CD14-positive monocyte (primary cell): Measurements from ENCODE around the gene TBPL1. TPM values are rescaled to one million over a fixed set of nuclear protein-coding genes. Genes with fewer than 3 reads are reported as not detected.
"Not testable (repeated sequence)": the region's sequence is repeated elsewhere in the genome, so short reads cannot be mapped to it uniquely, and the experiment has no call there.

ENCODE experiments used
- DNase-seq, 3 donors: peaks; one replicate each; pipeline ENCODE4 v3.0.0-alpha.2; 2011 to 2022
- H2AFZ ChIP-seq: 2 replicates; pipeline ENCODE4 v1.6.0; 2012; ENCODE audit warnings: mild to moderate bottlenecking, low read depth, low read length, inconsistent platforms; ENCODE audit not compliant: insufficient read depth, poor library complexity, severe bottlenecking
- H3K27ac ChIP-seq, 2 donors: 1 replicate in 1 of 2; 2 replicates in 1 of 2; pipeline ENCODE4 v1.5.1; 2012 to 2013; ENCODE audit warnings: low read length in 2 of 2, control low read depth in 1 of 2, inconsistent platforms in 1 of 2, low read depth in 1 of 2, mild to moderate bottlenecking in 1 of 2
- H3K27me3 ChIP-seq, 2 donors: one replicate each; pipeline versions ENCODE4 v1.6.0 to v1.6.1; 2011 to 2013; ENCODE audit warnings: low read length in 2 of 2; ENCODE audit not compliant: control insufficient read depth in 2 of 2, insufficient read depth in 2 of 2
- H3K36me3 ChIP-seq, 2 donors: replicated peaks in 1 of 2; 1 replicate in 1 of 2; 2 replicates in 1 of 2; pipeline versions ENCODE4 v1.5.1 to v1.6.1; 2012 to 2013; ENCODE audit warnings: low read length in 2 of 2, control low read depth in 1 of 2, inconsistent platforms in 1 of 2, mild to moderate bottlenecking in 1 of 2; ENCODE audit not compliant: insufficient read depth in 2 of 2, control insufficient read depth in 1 of 2
- H3K4me1 ChIP-seq, 2 donors: 1 replicate in 1 of 2; 2 replicates in 1 of 2; pipeline versions ENCODE4 v1.5.1 to v1.6.1; 2012 to 2013; ENCODE audit warnings: low read length in 2 of 2, control low read depth in 1 of 2, inconsistent platforms in 1 of 2, mild to moderate bottlenecking in 1 of 2, moderate library complexity in 1 of 2; ENCODE audit not compliant: insufficient read depth in 2 of 2, control insufficient read depth in 1 of 2
- H3K4me2 ChIP-seq: replicated peaks from 2 replicates; pipeline ENCODE3; 2012; ENCODE audit warnings: low read length, moderate library complexity, mild to moderate bottlenecking; ENCODE audit not compliant: poor library complexity, severe bottlenecking; ENCODE audit errors: extremely low read depth
- H3K4me3 ChIP-seq, 3 experiments: fragments of 200-600 bp in 1 of 3; sonication (generic) in 1 of 3; replicated peaks in 1 of 3; 1 replicate in 2 of 3; 2 replicates in 1 of 3; pipeline ENCODE4 v1.5.1; 2011 to 2013; ENCODE audit warnings: low read length in 3 of 3, mild to moderate bottlenecking in 3 of 3, control low read depth in 2 of 3, low read depth in 2 of 3, inconsistent platforms in 1 of 3, moderate library complexity in 1 of 3
- H3K79me2 ChIP-seq: 2 replicates; pipeline ENCODE4 v1.6.0; 2012; ENCODE audit warnings: mild to moderate bottlenecking, control low read depth, inconsistent platforms, low read length, moderate library complexity; ENCODE audit not compliant: insufficient read depth
- H3K9ac ChIP-seq: 2 replicates; pipeline ENCODE4 v1.6.0; 2017; ENCODE audit warnings: low read length, mild to moderate bottlenecking; ENCODE audit not compliant: insufficient read depth, poor library complexity, severe bottlenecking
- H3K9me3 ChIP-seq, 2 donors: replicated peaks in 1 of 2; 1 replicate in 1 of 2; 2 replicates in 1 of 2; pipeline versions ENCODE4 v1.5.1 to v1.6.1; 2012 to 2013; ENCODE audit warnings: low read length in 2 of 2, control low read depth in 1 of 2; ENCODE audit not compliant: control insufficient read depth in 1 of 2, insufficient read depth in 1 of 2
- H4K20me1 ChIP-seq: 2 replicates; pipeline ENCODE4 v1.6.0; 2012; ENCODE audit warnings: mild to moderate bottlenecking, low read length, control low read depth, moderate library complexity; ENCODE audit not compliant: insufficient read depth
- H3K27ac Mint-ChIP-seq, 7 donors: one replicate each; pipeline ENCODE4 v1.8.0; 2020; ENCODE audit warnings: mild to moderate bottlenecking in 7 of 7, mixed read lengths in 7 of 7, moderate library complexity in 6 of 7, inconsistent platforms in 2 of 7
- H3K27me3 Mint-ChIP-seq, 3 donors: one replicate each; pipeline ENCODE4 v1.8.0; 2021 to 2022; ENCODE audit warnings: low read depth in 3 of 3, mild to moderate bottlenecking in 3 of 3, mixed read lengths in 3 of 3, moderate library complexity in 3 of 3, inconsistent platforms in 1 of 3
- H3K36me3 Mint-ChIP-seq, 2 donors: one replicate each; pipeline ENCODE4 v1.8.0; 2020; ENCODE audit warnings: mixed read lengths in 2 of 2, inconsistent platforms in 1 of 2, mild to moderate bottlenecking in 1 of 2
- H3K4me1 Mint-ChIP-seq: one replicate; pipeline ENCODE4 v1.8.0; 2020; ENCODE audit warnings: mild to moderate bottlenecking, mixed read lengths
- H3K4me3 Mint-ChIP-seq, 2 donors: one replicate each; pipeline ENCODE4 v1.8.0; 2020; ENCODE audit warnings: mild to moderate bottlenecking in 2 of 2, mixed read lengths in 2 of 2, moderate library complexity in 1 of 2
- H3K9me3 Mint-ChIP-seq, 7 donors: one replicate each; pipeline ENCODE4 v1.8.0; 2020 to 2022; ENCODE audit warnings: mixed read lengths in 7 of 7, mild to moderate bottlenecking in 6 of 7, moderate library complexity in 6 of 7, inconsistent platforms in 2 of 7
- WGBS: methylation state at CpG from one replicate; pipeline ENCODE4 v1.1.5; 2013; ENCODE audit warnings: missing lambda C conversion rate; ENCODE audit not compliant: insufficient coverage; 5-methylcytosine and 5-hydroxymethylcytosine counted together
- intact Hi-C, 2 donors: fragments of 100-400 bp; cut with micrococcal nuclease; formaldehyde crosslinking; loops; one replicate each; pipeline versions ENCODE4 v1.15.0 to v1.15.1; 2023
- polyA plus RNA-seq, 3 donors: library from polyadenylated mRNA; depleted of rRNA in 1 of 3; unstranded in 2 of 3; stranded (reverse) in 1 of 3; fragments of 300-500 nt in 2 of 3; fragments of >200 nt in 1 of 3; fragmentation: Illumina TruSeq in 2 of 3; gene quantifications; 1 replicate in 2 of 3; 2 replicates in 1 of 3; pipeline ENCODE4 v1.2.3, GENCODE V29; 2012 to 2021
- TF ChIP-seq, protein P1 (sequence below): fragments of 200-600 bp; IDR thresholded peaks from one replicate; pipeline ENCODE4 v1.8.0; 2022; ENCODE audit warnings: antibody characterized with exemption, mild to moderate bottlenecking

Gene TBPL1
- polyA plus RNA-seq, 3 donors = 22.0 to 35.6 (median 35.5) TPM

DNA sequence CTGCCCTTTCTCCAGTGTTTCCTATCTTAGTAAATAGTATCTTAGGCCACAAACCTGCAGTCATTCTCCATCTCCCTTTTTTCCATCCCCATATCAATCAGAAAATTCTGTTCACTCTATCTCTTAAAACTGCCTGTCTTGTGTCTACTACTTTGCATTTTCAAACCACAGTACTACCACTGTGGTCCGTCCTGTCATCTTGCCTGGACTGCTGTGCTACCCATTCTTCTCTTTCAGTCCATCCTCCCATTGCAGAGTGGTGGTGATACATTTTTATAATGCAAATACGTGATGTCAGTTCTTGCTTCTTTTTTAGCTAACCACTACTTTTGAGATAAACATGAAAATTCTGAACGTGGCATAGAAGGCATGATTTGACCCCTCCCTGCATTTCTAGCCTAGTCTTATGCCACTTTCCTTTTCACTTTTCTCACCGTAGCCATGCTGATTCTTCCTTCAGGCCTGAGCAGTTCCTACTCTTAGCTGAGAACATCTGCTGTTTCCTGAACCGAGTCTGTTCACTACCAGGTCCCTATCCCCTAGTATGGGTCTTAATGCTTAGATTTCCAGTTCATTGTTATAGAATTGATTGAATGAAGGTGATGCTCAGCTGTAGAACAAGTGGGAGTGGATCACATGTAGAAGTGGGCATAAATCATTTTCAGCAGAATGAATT lies 13.8 kb downstream of the TBPL1 start:
- H3K4me3 Mint-ChIP-seq = no peak overlapping the region
- no peaks in the 10 kb centered on the region for H3K9me3 Mint-ChIP-seq
- Histone ChIP-seq H3K79me2 (peaks cover 70% of the 10 kb centered on the region), H3K27me3 (no peaks in the 10 kb centered on the region), H4K20me1 (peaks cover 93% of the 10 kb centered on the region), H3K9ac (no peak overlapping the region), H3K27ac (no peak overlapping the region), H3K4me2 (no peak overlapping the region), H3K36me3 (peaks cover 0 to 4% of the 10 kb centered on the region in 2 donors), H3K4me1 (peaks cover 3 to 9% of the 10 kb centered on the region in 2 donors), H3K4me3 (no peak overlapping the region), H3K9me3 (no peaks in the 10 kb centered on the region), H2AFZ (no peak overlapping the region)
- 86% methylated on average over 1 of the region's 5 CpGs for WGBS
- peak overlapping the region in 3 of 7 donors; percentile 10 to 64 (median 27) for H3K27ac Mint-ChIP-seq
- H3K36me3 Mint-ChIP-seq = peaks cover 9 to 10% of the 10 kb centered on the region in 2 donors
- H3K27me3 Mint-ChIP-seq = peaks cover 0 to 3% (median 0%) of the 10 kb centered on the region in 3 donors
- TF ChIP-seq, protein P1, sequence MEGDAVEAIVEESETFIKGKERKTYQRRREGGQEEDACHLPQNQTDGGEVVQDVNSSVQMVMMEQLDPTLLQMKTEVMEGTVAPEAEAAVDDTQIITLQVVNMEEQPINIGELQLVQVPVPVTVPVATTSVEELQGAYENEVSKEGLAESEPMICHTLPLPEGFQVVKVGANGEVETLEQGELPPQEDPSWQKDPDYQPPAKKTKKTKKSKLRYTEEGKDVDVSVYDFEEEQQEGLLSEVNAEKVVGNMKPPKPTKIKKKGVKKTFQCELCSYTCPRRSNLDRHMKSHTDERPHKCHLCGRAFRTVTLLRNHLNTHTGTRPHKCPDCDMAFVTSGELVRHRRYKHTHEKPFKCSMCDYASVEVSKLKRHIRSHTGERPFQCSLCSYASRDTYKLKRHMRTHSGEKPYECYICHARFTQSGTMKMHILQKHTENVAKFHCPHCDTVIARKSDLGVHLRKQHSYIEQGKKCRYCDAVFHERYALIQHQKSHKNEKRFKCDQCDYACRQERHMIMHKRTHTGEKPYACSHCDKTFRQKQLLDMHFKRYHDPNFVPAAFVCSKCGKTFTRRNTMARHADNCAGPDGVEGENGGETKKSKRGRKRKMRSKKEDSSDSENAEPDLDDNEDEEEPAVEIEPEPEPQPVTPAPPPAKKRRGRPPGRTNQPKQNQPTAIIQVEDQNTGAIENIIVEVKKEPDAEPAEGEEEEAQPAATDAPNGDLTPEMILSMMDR = no peak
- no peak for DNase-seq
- peaks cover 27% of the 10 kb centered on the region for H3K4me1 Mint-ChIP-seq
- intact Hi-C loops = no loop called here

DNA sequence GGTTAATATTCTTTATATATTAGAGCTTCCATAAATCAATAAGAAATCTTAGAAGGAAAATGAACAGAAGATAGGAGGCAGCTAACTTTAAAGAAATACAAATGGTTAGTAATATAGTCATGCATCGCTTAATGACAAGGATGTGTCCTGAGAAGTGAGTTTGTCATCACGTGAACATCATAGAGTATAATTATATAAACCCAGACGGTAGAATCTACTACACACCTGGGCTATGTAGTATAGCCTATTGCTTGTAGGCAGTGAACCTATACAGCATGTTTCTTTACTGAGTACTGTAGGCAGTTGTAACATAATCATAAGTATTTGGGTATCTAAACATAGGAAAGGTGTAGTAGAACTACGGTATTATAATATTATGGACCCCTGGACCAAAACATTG lies 14.3 kb downstream of the TBPL1 start:
- H3K27ac Mint-ChIP-seq = no peak overlapping the region
- no peak overlapping the region for H3K9ac ChIP-seq
- no peak for DNase-seq
- H3K4me3 ChIP-seq = no peak overlapping the region
- H3K4me3 Mint-ChIP-seq = no peak overlapping the region
- WGBS = no CpG with 5 or more reads among the region's 4 CpGs
- no peaks in the 10 kb centered on the region for H3K9me3 ChIP-seq
- H3K27me3 Mint-ChIP-seq = peaks cover 0 to 3% (median 0%) of the 10 kb centered on the region in 3 donors
- intact Hi-C loops = no loop called here
- H3K4me2 ChIP-seq = no peak overlapping the region
- peaks cover 69% of the 10 kb centered on the region for H3K79me2 ChIP-seq
- H3K9me3 Mint-ChIP-seq = no peaks in the 10 kb centered on the region
- no peak overlapping the region for H3K27ac ChIP-seq
- H3K4me1 Mint-ChIP-seq = peaks cover 25% of the 10 kb centered on the region
- peaks cover 3 to 9% of the 10 kb centered on the region in 2 donors for H3K4me1 ChIP-seq
- H3K36me3 Mint-ChIP-seq = peaks cover 9 to 10% of the 10 kb centered on the region in 2 donors
- no peak overlapping the region for H2AFZ ChIP-seq
- H3K27me3 ChIP-seq = no peaks in the 10 kb centered on the region
- TF ChIP-seq, protein P1 = no peak
- H4K20me1 ChIP-seq = peaks cover 93% of the 10 kb centered on the region
- peaks cover 0 to 4% of the 10 kb centered on the region in 2 donors for H3K36me3 ChIP-seq

DNA sequence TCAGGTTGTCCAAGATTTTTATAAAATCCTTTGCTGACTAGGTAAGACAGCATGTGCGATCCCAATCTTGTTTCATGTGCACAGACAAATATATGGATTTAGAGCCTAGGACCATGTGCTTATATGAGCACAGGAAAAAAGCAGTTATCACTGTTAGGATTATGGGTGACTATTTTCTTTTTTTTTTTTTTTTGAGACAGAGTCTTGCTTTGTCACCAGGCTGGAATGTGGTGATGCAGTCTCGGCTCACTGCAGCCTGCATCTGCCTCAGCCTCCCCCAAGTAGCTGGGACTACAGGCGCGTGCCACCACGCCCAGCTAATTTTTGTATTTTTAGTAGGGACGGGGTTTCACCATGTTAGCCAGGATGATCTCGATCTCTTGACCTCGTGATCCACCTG lies 14.8 kb downstream of the TBPL1 start:
- H2AFZ ChIP-seq, H3K4me3 ChIP-seq, H3K27ac ChIP-seq, H3K9ac ChIP-seq, intact Hi-C loops, H3K27me3 ChIP-seq, H3K4me3 Mint-ChIP-seq, H3K36me3 Mint-ChIP-seq, H3K4me2 ChIP-seq, H3K36me3 ChIP-seq, H3K27me3 Mint-ChIP-seq, DNase-seq, H3K27ac Mint-ChIP-seq, H3K4me1 ChIP-seq, H3K9me3 Mint-ChIP-seq, H3K9me3 ChIP-seq: not testable (repeated sequence)
- H3K79me2 ChIP-seq = peaks cover 69% of the 10 kb centered on the region
- WGBS = 100% methylated on average over 1 of the region's 8 CpGs
- H3K4me1 Mint-ChIP-seq = peaks cover 24% of the 10 kb centered on the region
- peaks cover 93% of the 10 kb centered on the region for H4K20me1 ChIP-seq
